HL-60 (cell line): ENCODE results near the gene GPR42.

Experiments used
- DNase-seq, 2 experiments: peaks; one replicate each; pipeline ENCODE4 v3.0.0-alpha.2; 2010 to 2020; ENCODE audit warnings: low read depth in 1 of 2, low spot score in 1 of 2
- H3K27ac ChIP-seq: fragments of 250-450 bp; sonication (Bioruptor Pico); replicated peaks from 2 replicates; pipeline ENCODE4 v1.5.1; 2020; ENCODE audit warnings: mild to moderate bottlenecking, moderate library complexity
- H3K27me3 ChIP-seq: fragments of 250-450 bp; sonication (Bioruptor Pico); 2 replicates; pipeline ENCODE4 v1.5.1; 2021; ENCODE audit warnings: mild to moderate bottlenecking, moderate library complexity; ENCODE audit not compliant: insufficient read depth, poor library complexity, severe bottlenecking
- H3K4me3 ChIP-seq: replicated peaks from 2 replicates; pipeline ENCODE4 v1.5.1; 2011; ENCODE audit warnings: mild to moderate bottlenecking, control low read depth, low read length; ENCODE audit not compliant: insufficient read depth
- GABPA ChIP-seq: IDR thresholded peaks from 2 replicates; pipeline ENCODE4 v1.6.1; 2012; ENCODE audit warnings: low read depth
- POLR2AphosphoS5 ChIP-seq: IDR thresholded peaks from 2 replicates; pipeline ENCODE4 v1.6.1; 2012; ENCODE audit warnings: low read depth
- SPI1 ChIP-seq: IDR thresholded peaks from 2 replicates; pipeline ENCODE4 v1.6.1; 2012; ENCODE audit warnings: low read depth, mild to moderate bottlenecking, borderline replicate concordance
- TF ChIP-seq, protein P1 (sequence below): IDR thresholded peaks from one replicate; pipeline ENCODE4 v1.5.1; 2011; ENCODE audit warnings: low read length, control low read depth, inconsistent platforms; ENCODE audit not compliant: insufficient read depth
- TF ChIP-seq, protein P2 (sequence below): IDR thresholded peaks from 2 replicates; pipeline ENCODE4 v1.6.1; 2012; ENCODE audit warnings: low read depth; ENCODE audit not compliant: insufficient replicate concordance

Gene GPR42

DNA sequence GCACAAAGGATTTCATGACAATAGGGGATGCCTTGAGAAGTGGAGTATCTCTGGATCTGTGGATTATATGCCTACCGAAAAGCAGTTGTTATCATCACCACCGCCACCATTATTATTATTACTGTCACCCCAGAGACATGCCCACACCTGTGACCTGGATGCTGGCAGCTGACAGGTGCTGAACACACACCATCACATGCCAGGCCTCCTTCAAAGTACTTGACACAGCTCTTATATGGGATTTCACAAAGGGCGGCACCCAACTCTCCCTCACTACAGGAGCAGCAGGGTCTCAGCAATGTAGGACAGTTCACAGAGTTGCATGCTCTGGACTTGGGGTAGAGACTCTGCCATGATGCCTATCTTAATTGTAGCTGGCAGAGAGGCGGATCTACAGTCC, 5.6 kb upstream of the GPR42 start:
- no peak overlapping the region for H3K4me3 ChIP-seq
- no peaks in the 10 kb centered on the region for H3K27me3 ChIP-seq
- TF ChIP-seq, protein P1, sequence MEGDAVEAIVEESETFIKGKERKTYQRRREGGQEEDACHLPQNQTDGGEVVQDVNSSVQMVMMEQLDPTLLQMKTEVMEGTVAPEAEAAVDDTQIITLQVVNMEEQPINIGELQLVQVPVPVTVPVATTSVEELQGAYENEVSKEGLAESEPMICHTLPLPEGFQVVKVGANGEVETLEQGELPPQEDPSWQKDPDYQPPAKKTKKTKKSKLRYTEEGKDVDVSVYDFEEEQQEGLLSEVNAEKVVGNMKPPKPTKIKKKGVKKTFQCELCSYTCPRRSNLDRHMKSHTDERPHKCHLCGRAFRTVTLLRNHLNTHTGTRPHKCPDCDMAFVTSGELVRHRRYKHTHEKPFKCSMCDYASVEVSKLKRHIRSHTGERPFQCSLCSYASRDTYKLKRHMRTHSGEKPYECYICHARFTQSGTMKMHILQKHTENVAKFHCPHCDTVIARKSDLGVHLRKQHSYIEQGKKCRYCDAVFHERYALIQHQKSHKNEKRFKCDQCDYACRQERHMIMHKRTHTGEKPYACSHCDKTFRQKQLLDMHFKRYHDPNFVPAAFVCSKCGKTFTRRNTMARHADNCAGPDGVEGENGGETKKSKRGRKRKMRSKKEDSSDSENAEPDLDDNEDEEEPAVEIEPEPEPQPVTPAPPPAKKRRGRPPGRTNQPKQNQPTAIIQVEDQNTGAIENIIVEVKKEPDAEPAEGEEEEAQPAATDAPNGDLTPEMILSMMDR = no peak
- TF ChIP-seq GABPA (no peak), SPI1 (no peak), POLR2AphosphoS5 (no peak)
- TF ChIP-seq, protein P2, sequence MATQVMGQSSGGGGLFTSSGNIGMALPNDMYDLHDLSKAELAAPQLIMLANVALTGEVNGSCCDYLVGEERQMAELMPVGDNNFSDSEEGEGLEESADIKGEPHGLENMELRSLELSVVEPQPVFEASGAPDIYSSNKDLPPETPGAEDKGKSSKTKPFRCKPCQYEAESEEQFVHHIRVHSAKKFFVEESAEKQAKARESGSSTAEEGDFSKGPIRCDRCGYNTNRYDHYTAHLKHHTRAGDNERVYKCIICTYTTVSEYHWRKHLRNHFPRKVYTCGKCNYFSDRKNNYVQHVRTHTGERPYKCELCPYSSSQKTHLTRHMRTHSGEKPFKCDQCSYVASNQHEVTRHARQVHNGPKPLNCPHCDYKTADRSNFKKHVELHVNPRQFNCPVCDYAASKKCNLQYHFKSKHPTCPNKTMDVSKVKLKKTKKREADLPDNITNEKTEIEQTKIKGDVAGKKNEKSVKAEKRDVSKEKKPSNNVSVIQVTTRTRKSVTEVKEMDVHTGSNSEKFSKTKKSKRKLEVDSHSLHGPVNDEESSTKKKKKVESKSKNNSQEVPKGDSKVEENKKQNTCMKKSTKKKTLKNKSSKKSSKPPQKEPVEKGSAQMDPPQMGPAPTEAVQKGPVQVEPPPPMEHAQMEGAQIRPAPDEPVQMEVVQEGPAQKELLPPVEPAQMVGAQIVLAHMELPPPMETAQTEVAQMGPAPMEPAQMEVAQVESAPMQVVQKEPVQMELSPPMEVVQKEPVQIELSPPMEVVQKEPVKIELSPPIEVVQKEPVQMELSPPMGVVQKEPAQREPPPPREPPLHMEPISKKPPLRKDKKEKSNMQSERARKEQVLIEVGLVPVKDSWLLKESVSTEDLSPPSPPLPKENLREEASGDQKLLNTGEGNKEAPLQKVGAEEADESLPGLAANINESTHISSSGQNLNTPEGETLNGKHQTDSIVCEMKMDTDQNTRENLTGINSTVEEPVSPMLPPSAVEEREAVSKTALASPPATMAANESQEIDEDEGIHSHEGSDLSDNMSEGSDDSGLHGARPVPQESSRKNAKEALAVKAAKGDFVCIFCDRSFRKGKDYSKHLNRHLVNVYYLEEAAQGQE = no peak

DNA sequence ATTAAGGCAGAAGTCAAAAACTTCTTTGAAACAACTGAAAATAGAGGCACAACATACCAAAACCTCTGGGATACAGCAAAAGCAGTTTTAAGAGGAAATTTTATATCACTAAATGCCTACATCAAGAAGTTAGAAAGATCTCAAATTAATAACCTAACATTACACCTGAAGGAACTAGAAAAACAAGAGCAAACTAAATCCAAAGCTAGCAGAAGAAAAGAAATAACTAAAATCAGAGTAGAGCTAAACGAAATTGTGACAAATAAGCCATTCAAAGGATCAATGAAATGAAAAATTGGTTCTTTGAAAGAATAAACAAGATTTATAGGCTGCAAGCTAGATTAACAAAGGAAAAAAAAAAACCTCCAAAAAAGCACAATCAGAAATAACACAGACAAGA, 2.5 kb upstream of the GPR42 start:
- no peak for DNase-seq
- Histone ChIP-seq H3K27me3 (no peaks in the 10 kb centered on the region), H3K27ac (no peak overlapping the region), H3K4me3 (no peak overlapping the region)
- TF ChIP-seq SPI1 = no peak
- TF ChIP-seq POLR2AphosphoS5 = no peak
- TF ChIP-seq GABPA = no peak
- TF ChIP-seq, protein P2 = no peak

More for the DNA sequence above, 5.6 kb upstream of the GPR42 start:
- DNase-seq = no peak
- no peak overlapping the region for H3K27ac ChIP-seq

DNA sequence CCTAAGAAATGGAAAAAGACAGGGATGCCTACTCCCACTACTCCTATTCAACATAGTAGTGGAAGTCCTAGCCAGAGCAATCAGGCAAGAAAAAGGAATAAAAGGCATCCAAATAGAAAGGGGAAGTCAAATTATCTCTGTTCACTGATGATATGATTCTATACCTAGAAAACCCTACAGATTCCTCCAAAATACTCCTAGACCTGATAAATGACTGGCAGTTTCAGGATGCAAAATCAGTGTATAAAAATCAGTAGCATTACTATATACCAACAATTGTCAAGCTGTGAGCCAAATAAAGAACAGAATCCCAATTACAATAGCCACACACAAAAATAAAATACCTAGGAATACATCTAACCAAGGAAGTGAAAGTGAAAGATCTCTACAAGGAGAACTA, 1.3 kb upstream of the GPR42 start:
- Histone ChIP-seq H3K27me3 (no peaks in the 10 kb centered on the region), H3K4me3 (no peak overlapping the region), H3K27ac (no peak overlapping the region)
- DNase-seq = no peak
- TF ChIP-seq GABPA = no peak
- TF ChIP-seq, protein P1 = no peak
- TF ChIP-seq, protein P2 = no peak
- TF ChIP-seq POLR2AphosphoS5 = no peak
- TF ChIP-seq SPI1 = no peak

DNA sequence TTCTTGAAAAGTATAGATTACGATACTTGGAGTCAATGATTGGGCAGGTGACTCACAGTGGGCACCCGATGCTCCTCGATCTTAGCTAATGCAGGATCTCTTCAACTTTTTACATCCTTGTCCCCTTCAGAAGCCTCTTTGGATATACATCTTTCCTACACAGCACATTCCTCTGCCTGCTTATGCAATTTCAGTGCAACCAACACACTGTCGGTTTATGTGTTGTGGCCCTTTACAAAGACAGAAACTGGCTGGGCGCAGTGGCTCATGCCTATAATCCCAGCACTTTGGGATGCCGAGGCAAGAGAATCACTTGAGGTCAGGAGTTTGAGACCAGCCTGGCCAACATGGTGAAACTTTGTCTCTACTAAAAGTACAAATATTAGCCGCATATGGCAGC, 2.6 kb downstream of the GPR42 start:
- no peak overlapping the region for H3K4me3 ChIP-seq
- no peaks in the 10 kb centered on the region for H3K27me3 ChIP-seq
- H3K27ac ChIP-seq = no peak overlapping the region
- DNase-seq = no peak
- TF ChIP-seq, protein P1 = no peak
- TF ChIP-seq, protein P2 = no peak
- TF ChIP-seq GABPA = no peak
- TF ChIP-seq POLR2AphosphoS5 = no peak
- no peak for TF ChIP-seq SPI1
